Psoas muscle (tissue), 8 donors: Measurements from ENCODE around the gene ACAD11. TPM values are rescaled to one million over a fixed set of nuclear protein-coding genes. Genes with fewer than 3 reads are reported as not detected.

Experiments used
- ATAC-seq, 4 donors: fragments of 200-7000 bp; cut with Tn5 transposase; one replicate each; pipeline ENCODE4 v1.9.1; 2020; ENCODE audit warnings: moderate library complexity in 3 of 4, mild to moderate bottlenecking in 2 of 4
- DNase-seq, 2 donors: peaks; one replicate each; pipeline ENCODE4 v3.0.0-alpha.2; 2020
- H3K27ac ChIP-seq: fragments of 200-600 bp; one replicate; pipeline ENCODE4 v1.8.0; 2022
- H3K27me3 ChIP-seq, 3 donors: fragments of 200-600 bp in 1 of 3; one replicate each; pipeline versions ENCODE4 v1.6.1 to v1.8.0; 2013 to 2022; ENCODE audit warnings: low read length in 2 of 3, mild to moderate bottlenecking in 2 of 3, moderate library complexity in 1 of 3; ENCODE audit not compliant: insufficient read depth in 3 of 3
- H3K36me3 ChIP-seq, 2 donors: fragments of 200-600 bp in 1 of 2; one replicate each; pipeline versions ENCODE4 v1.6.1 to v1.8.0; 2013 to 2022; ENCODE audit warnings: low read depth in 1 of 2, mild to moderate bottlenecking in 1 of 2, moderate library complexity in 1 of 2; ENCODE audit not compliant: insufficient read depth in 1 of 2
- H3K4me1 ChIP-seq: fragments of 200-600 bp; one replicate; pipeline ENCODE4 v1.8.0; 2022
- H3K4me3 ChIP-seq: fragments of 200-600 bp; one replicate; pipeline ENCODE4 v1.8.0; 2022; ENCODE audit warnings: mild to moderate bottlenecking
- H3K9me3 ChIP-seq: fragments of 200-600 bp; one replicate; pipeline ENCODE4 v1.8.0; 2022
- WGBS, 3 donors: extraction: QIAGEN DNeasy Blood & Tissue Kit; methylation state at CpG; one replicate each; pipeline versions ENCODE4 v1.1.6 to v1.1.7; 2013; 5-methylcytosine and 5-hydroxymethylcytosine counted together
- intact Hi-C, 2 donors: fragments of 100-400 bp; cut with DNase I; formaldehyde crosslinking; loops; one replicate each; pipeline versions ENCODE4 v1.11.0 to v1.14.2; 2022
- polyA plus RNA-seq, 3 donors: library from polyadenylated mRNA; stranded (reverse); fragments of 200-250 nt; gene quantifications; one replicate each; pipeline ENCODE4 v1.2.3, GENCODE V29; 2013
- total RNA-seq, 4 donors: library from RNA; stranded (reverse); fragmentation: NEBNext Ultra II Directional in 2 of 4; extraction: Animal tissue kit (Norgen Biotek cat#: 25700) in 2 of 4; gene quantifications; one replicate each; pipeline versions ENCODE4 v1.2.1 to v1.2.4, GENCODE V29; 2021 to 2023
- TF ChIP-seq, protein P1 (sequence below): fragments of 200-600 bp; IDR thresholded peaks from one replicate; pipeline ENCODE4 v1.8.0; 2022; ENCODE audit warnings: antibody characterized with exemption
- donor health status: healthy with polysubstance abuse.
- donor health status: DM: no; HTN: no; CAD: no; lungs with moderate emphysema.
- donor health status: Bipolar disorder and iron deficiency.
- donor health status: healthy.
- donor health status: DM: yes; HTN: yes; CAD: no.
- donor health status: DM: no; HTN: no; CAD: no.
- donor health status: DM: no; HTN: no; CAD: no.
- donor health status: DM: yes; HTN: yes; CAD: no.

ACAD11 gene
- total and polyA plus RNA-seq, 7 donors: 1.8 to 7.5 (median 5.7) TPM

DNA sequence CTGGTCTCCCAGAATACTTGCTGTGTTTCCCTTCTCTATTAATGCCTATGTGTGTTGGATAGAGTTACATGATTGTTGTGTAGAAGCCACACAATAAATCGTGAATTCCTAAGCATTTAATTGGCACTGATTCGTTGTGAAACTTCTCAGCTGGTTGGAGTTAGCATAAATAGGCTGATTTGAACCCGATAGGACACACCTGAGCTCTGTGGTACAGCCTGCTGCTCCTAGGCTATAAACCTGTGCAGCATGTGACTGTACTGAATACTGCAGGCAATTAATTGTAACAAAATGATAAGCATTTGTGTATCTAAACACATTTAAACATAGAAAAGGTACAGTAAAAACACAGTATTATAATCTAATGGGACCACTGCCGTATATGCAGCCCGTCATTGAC is 4.9 kb downstream of the ACAD11 start:
- Histone ChIP-seq H3K4me3 (no peak overlapping the region), H3K4me1 (peaks cover 8% of the 10 kb centered on the region), H3K27me3 (no peaks in the 10 kb centered on the region), H3K9me3 (no peaks in the 10 kb centered on the region), H3K36me3 (no peaks in the 10 kb centered on the region), H3K27ac (no peak overlapping the region)
- TF ChIP-seq, protein P1, sequence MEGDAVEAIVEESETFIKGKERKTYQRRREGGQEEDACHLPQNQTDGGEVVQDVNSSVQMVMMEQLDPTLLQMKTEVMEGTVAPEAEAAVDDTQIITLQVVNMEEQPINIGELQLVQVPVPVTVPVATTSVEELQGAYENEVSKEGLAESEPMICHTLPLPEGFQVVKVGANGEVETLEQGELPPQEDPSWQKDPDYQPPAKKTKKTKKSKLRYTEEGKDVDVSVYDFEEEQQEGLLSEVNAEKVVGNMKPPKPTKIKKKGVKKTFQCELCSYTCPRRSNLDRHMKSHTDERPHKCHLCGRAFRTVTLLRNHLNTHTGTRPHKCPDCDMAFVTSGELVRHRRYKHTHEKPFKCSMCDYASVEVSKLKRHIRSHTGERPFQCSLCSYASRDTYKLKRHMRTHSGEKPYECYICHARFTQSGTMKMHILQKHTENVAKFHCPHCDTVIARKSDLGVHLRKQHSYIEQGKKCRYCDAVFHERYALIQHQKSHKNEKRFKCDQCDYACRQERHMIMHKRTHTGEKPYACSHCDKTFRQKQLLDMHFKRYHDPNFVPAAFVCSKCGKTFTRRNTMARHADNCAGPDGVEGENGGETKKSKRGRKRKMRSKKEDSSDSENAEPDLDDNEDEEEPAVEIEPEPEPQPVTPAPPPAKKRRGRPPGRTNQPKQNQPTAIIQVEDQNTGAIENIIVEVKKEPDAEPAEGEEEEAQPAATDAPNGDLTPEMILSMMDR: no peak
- 77 to 85% (median 81%) methylated on average over 5 of the region's 5 CpGs for WGBS, 3 donors
- no peak for ATAC-seq
- DNase-seq: no peak
- intact Hi-C loops: no loop called here

- TF ChIP-seq, protein P1: no peak
- Histone ChIP-seq H3K36me3 (no peaks in the 10 kb centered on the region), H3K27ac (no peak overlapping the region), H3K27me3 (no peaks in the 10 kb centered on the region), H3K9me3 (no peaks in the 10 kb centered on the region), H3K4me1 (peaks cover 8% of the 10 kb centered on the region), H3K4me3 (no peak overlapping the region)
- DNase-seq (no peak), ATAC-seq (no peak)
- intact Hi-C loops: no loop called here
- 86 to 93% (median 92%) methylated on average over 2 of the region's 2 CpGs for WGBS, 3 donors
Measured at GRCh38 chr3:132654190-132654589, 5.4 kb downstream of the ACAD11 start.

DNA sequence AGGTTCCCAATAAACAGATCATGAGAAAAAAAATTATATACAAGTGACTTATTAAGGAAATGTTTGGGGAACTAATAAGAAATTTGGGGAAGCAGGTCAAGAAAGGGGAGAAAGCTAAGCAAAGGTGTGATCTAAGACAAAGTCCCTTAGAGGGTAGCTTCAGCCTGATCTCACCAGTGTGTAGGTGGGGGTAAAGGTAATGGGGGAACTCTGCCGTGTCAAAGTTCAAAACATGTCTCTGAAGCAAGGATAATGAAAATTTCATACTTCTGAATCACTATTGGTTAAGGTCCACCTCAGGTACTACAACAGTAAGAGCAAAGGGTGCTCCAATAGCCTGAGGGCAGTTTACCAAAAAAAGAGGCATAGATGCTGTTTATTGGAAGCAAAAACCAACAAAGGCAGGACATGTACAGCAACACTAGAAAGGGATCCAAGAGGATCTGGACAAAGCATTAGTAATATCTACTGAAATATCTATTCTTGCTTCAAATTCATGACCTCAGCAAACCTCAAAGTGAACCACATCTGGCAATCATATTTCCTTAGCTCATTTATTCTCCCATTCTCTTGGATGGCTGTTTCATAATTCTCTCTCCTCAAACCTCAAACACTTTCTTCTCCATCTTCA is 6.9 kb downstream of the ACAD11 start:
- WGBS, 3 donors: 64 to 85% (median 67%) methylated on average over 1 of the region's 1 CpG
- Histone ChIP-seq H3K27me3 (no peaks in the 10 kb centered on the region), H3K4me1 (no peaks in the 10 kb centered on the region), H3K36me3 (no peaks in the 10 kb centered on the region), H3K4me3 (no peak overlapping the region), H3K9me3 (no peaks in the 10 kb centered on the region), H3K27ac (no peak overlapping the region)
- DNase-seq: no peak
- no peak for ATAC-seq
- intact Hi-C loops: no loop called here
- TF ChIP-seq, protein P1: no peak

DNA sequence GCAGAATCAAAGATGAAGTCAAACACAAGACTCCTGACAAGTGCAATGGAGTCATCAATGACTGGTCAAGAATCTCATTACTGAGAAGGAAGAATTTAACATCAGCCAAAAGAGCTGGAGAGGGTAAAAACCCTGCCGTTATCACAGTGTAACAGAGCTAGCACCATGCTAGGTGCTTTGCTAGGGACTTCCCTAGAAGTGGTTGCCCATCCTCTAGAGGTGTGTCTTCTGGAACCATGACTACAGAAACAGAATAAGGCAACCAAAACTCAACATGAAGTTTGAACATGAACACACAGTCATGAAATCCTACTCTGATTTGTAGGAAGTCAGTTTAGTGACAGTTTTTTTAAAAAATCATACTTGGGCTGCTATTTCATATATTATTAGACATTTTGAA is 9.5 kb downstream of the ACAD11 start:
- no peak for ATAC-seq
- WGBS, 3 donors: 48 to 96% (median 89%) methylated on average over 1 of the region's 1 CpG
- H3K4me3 ChIP-seq: no peak overlapping the region
- H3K9me3 ChIP-seq: no peaks in the 10 kb centered on the region
- H3K27me3 ChIP-seq: no peaks in the 10 kb centered on the region
- DNase-seq: no peak
- TF ChIP-seq, protein P1: no peak
- no peak overlapping the region for H3K27ac ChIP-seq
- intact Hi-C loops: no loop called here
- H3K4me1 ChIP-seq: no peaks in the 10 kb centered on the region
- H3K36me3 ChIP-seq: peaks cover 0 to 4% of the 10 kb centered on the region in 2 donors

GRCh38 chr3:132645058-132645457 is 14.6 kb downstream of the ACAD11 start:
- H3K36me3 ChIP-seq: peaks cover 0 to 25% of the 10 kb centered on the region in 2 donors
- intact Hi-C loops: loop anchor here in 1 of 2 donors (10.0 kb wide), 1 partner anchor 290 kb away; no protein-coding TSS in a partner anchor
- H3K27ac ChIP-seq: no peak overlapping the region
- H3K27me3 ChIP-seq: no peaks in the 10 kb centered on the region
- no peak overlapping the region for H3K4me3 ChIP-seq
- WGBS, 3 donors: 85 to 100% (median 97%) methylated on average over 1 of the region's 1 CpG
- no peak for DNase-seq
- H3K4me1 ChIP-seq: no peaks in the 10 kb centered on the region
- no peak for ATAC-seq
- TF ChIP-seq, protein P1: no peak
- no peaks in the 10 kb centered on the region for H3K9me3 ChIP-seq
